Neuronal stem cell (in vitro differentiated cells): ENCODE data around the gene METTL27. TPM values are rescaled to one million over a fixed set of nuclear protein-coding genes. Genes with fewer than 3 reads are reported as not detected.

Experiments
- DNase-seq: peaks from one replicate; pipeline ENCODE4 v3.0.0-alpha.2; 2013; ENCODE audit warnings: low spot score
- H2AFZ ChIP-seq: one replicate; pipeline ENCODE4 v1.6.1; 2013; ENCODE audit warnings: mild to moderate bottlenecking, low read length, inconsistent platforms
- H2AK5ac ChIP-seq: 2 replicates; pipeline ENCODE4 v1.6.1; 2013; ENCODE audit warnings: low read depth, mild to moderate bottlenecking, inconsistent platforms, low read length, moderate library complexity, mixed read lengths
- H2BK120ac ChIP-seq: 2 replicates; pipeline ENCODE4 v1.6.1; 2013; ENCODE audit warnings: low read depth, mild to moderate bottlenecking, inconsistent platforms, low read length, moderate library complexity, mixed read lengths
- H2BK12ac ChIP-seq: one replicate; pipeline ENCODE4 v1.6.1; 2013; ENCODE audit warnings: low read length, inconsistent platforms
- H2BK15ac ChIP-seq: 2 replicates; pipeline ENCODE4 v1.6.1; 2013; ENCODE audit warnings: mild to moderate bottlenecking, low read length, inconsistent platforms, mixed read lengths
- H2BK5ac ChIP-seq: one replicate; pipeline ENCODE4 v1.6.1; 2013; ENCODE audit warnings: inconsistent platforms, mild to moderate bottlenecking, low read length, moderate library complexity
- H3K14ac ChIP-seq: one replicate; pipeline ENCODE4 v1.6.1; 2013; ENCODE audit warnings: low read length, inconsistent platforms
- H3K18ac ChIP-seq: 2 replicates; pipeline ENCODE4 v1.6.1; 2013; ENCODE audit warnings: low read length, inconsistent platforms
- H3K23ac ChIP-seq: 2 replicates; pipeline ENCODE4 v1.6.1; 2013; ENCODE audit warnings: low read depth, mild to moderate bottlenecking, mixed read lengths, low read length, inconsistent platforms; ENCODE audit not compliant: poor library complexity
- H3K27ac ChIP-seq: replicated peaks from 3 replicates; pipeline ENCODE4 v1.5.1; 2013; ENCODE audit warnings: low read length, inconsistent platforms
- H3K27me3 ChIP-seq, 3 experiments: 2 replicates each; pipeline ENCODE4 v1.6.1; 2013; ENCODE audit warnings: low read length in 3 of 3, mild to moderate bottlenecking in 2 of 3, inconsistent platforms in 1 of 3, low read depth in 1 of 3, mixed read lengths in 1 of 3, moderate library complexity in 1 of 3; ENCODE audit not compliant: control insufficient read depth in 3 of 3, insufficient read depth in 3 of 3
- H3K36me3 ChIP-seq, 2 donors: replicated peaks in 1 of 2; 2 replicates each; pipeline ENCODE4 v1.6.1; 2013; ENCODE audit warnings: low read length in 2 of 2; ENCODE audit not compliant: control insufficient read depth in 2 of 2, insufficient read depth in 2 of 2
- H3K4ac ChIP-seq: 2 replicates; pipeline ENCODE4 v1.6.1; 2013; ENCODE audit warnings: inconsistent platforms, mild to moderate bottlenecking, low read length, moderate library complexity
- H3K4me1 ChIP-seq, 2 donors: 1 replicate in 1 of 2; 2 replicates in 1 of 2; pipeline ENCODE4 v1.6.1; 2013; ENCODE audit warnings: low read length in 2 of 2, low read depth in 1 of 2; ENCODE audit not compliant: control insufficient read depth in 2 of 2, insufficient read depth in 1 of 2
- H3K4me2 ChIP-seq: one replicate; pipeline ENCODE4 v1.6.1; 2013; ENCODE audit warnings: mild to moderate bottlenecking, low read length, inconsistent platforms; ENCODE audit not compliant: insufficient read depth, poor library complexity, severe bottlenecking
- H3K4me3 ChIP-seq, 2 donors: 2 replicates each; pipeline ENCODE4 v1.5.1; 2013; ENCODE audit warnings: low read length in 2 of 2, mild to moderate bottlenecking in 2 of 2, inconsistent platforms in 1 of 2, moderate library complexity in 1 of 2
- H3K79me1 ChIP-seq: one replicate; pipeline ENCODE4 v1.6.1; 2013; ENCODE audit warnings: low read depth, mild to moderate bottlenecking, inconsistent platforms, low read length, moderate library complexity
- H3K9ac ChIP-seq: one replicate; pipeline ENCODE4 v1.6.1; 2013; ENCODE audit warnings: mild to moderate bottlenecking, low read depth, low read length, inconsistent platforms; ENCODE audit not compliant: poor library complexity
- H3K9me3 ChIP-seq, 2 donors: replicated peaks in 1 of 2; 2 replicates each; pipeline versions ENCODE3 to v1.6.1; 2013; ENCODE audit warnings: low read length in 2 of 2, mild to moderate bottlenecking in 2 of 2, inconsistent platforms in 1 of 2, low read depth in 1 of 2, mixed read lengths in 1 of 2, moderate library complexity in 1 of 2; ENCODE audit not compliant: control insufficient read depth in 2 of 2, insufficient read depth in 1 of 2
- H4K8ac ChIP-seq: one replicate; pipeline ENCODE4 v1.6.1; 2013; ENCODE audit warnings: low read depth, mild to moderate bottlenecking, inconsistent platforms, low read length, moderate library complexity
- H4K91ac ChIP-seq: one replicate; pipeline ENCODE4 v1.6.1; 2013; ENCODE audit warnings: low read length, low read depth, mild to moderate bottlenecking, inconsistent platforms; ENCODE audit not compliant: poor library complexity
- WGBS, 2 donors: extraction: QIAGEN DNeasy Blood & Tissue Kit; methylation state at CpG; one replicate each; pipeline ENCODE4 v1.1.7; 2013; ENCODE audit warnings: missing lambda C conversion rate in 2 of 2, mixed read lengths in 1 of 2; ENCODE audit not compliant: insufficient read length in 2 of 2, insufficient replicate concordance in 1 of 2; ENCODE audit errors: extremely low coverage in 2 of 2; 5-methylcytosine and 5-hydroxymethylcytosine counted together
- polyA plus RNA-seq, 2 experiments: library from polyadenylated mRNA; stranded (reverse); fragments of 200-250 nt; gene quantifications; one replicate each; pipeline ENCODE4 v1.2.3, GENCODE V29; 2013

METTL27 gene, protein sequence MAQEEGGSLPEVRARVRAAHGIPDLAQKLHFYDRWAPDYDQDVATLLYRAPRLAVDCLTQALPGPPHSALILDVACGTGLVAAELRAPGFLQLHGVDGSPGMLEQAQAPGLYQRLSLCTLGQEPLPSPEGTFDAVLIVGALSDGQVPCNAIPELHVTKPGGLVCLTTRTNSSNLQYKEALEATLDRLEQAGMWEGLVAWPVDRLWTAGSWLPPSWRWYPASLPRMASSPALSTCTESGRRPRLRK
- 2.8 TPM for polyA plus RNA-seq (2013, experiment 1 of 2)
- polyA plus RNA-seq (2013, experiment 2 of 2), result 3.3 TPM

DNA sequence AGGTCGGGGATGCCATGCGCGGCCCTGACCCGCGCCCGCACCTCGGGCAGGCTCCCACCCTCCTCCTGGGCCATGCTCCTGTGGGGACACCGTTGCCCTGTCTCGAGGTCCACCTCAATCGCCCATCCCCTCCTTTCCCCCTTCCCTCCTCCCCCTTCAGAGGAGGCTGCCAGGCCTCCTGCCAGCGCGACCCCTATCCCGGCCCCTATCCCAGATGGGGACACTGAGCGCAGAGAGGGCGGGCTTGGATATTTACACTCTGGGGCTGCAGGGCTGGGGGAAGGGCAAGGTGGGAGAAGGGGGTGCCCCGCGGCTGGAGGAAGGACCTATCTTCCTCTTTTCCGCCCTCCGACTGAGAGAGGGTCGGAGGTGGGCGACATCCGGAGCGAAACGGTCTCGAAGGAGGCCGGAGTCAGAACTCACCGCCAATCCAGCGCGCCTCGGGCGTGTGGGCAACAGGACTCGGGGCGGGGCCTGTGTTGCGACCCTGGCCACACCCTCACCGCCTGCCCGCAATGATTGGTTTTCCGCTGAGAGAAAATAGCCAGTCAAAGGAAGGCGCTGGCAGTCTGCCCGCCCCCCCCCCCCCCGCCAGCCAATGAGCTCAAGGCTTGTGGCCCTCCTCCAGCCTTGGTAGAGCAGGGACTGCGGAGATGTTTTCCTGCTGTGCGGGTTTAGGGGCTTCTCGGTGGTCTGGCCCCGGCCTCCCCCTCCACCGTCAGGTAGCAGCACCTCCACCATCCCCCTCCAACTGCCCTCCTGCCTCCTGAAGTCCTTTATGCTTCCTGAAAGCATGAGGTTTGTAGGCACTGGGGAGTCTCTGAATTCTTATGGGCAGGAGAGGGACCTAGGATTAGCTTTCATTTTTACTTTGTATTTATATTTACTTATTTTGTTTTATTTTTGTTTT lies at the start of gene METTL27:
METTL27 (minus strand) TSS at position 450 of the 910 bp plus-strand sequence; CDS start at position 74, 376 bp downstream.
- H2BK15ac ChIP-seq, result peak within 1 kb of the TSS; percentile 81
- H2BK5ac ChIP-seq, result peak within 1 kb of the TSS; percentile 53
- H3K4ac ChIP-seq, result peak within 1 kb of the TSS; percentile 23
- peak within 1 kb of the TSS; percentile 95 for H3K18ac ChIP-seq
- peak within 1 kb of the TSS; percentile 72 for H4K8ac ChIP-seq
- peak within 1 kb of the TSS; percentile 100 for H2AFZ ChIP-seq
- H3K36me3 ChIP-seq, result no peaks in the 10 kb centered on the region
- H3K27me3 ChIP-seq, result no peaks in the 10 kb centered on the region
- H3K27ac ChIP-seq, result peak within 1 kb of the TSS; percentile 53
- whole genome bisulfite sequencing, 2 donors, result no CpG with 5 or more reads among the region's 45 CpGs
- H2AK5ac ChIP-seq, result peak within 1 kb of the TSS; percentile 84
- H4K91ac ChIP-seq, result no peak within 1 kb of the TSS
- peak; percentile 90 for DNase-seq
- H3K4me1 ChIP-seq, result peaks cover 0 to 5% of the 10 kb centered on the region in 2 donors
- peak within 1 kb of the TSS; percentile 84 for H3K14ac ChIP-seq
- H3K9me3 ChIP-seq, result no peaks in the 10 kb centered on the region
- peak within 1 kb of the TSS; percentile 85 for H3K9ac ChIP-seq
- peak within 1 kb of the TSS; percentile 76 for H3K4me3 ChIP-seq
- peak within 1 kb of the TSS; percentile 91 for H3K23ac ChIP-seq
- no peaks in the 10 kb centered on the region for H3K79me1 ChIP-seq
- peak within 1 kb of the TSS; percentile 83 for H3K4me2 ChIP-seq
- H2BK120ac ChIP-seq, result peak within 1 kb of the TSS; percentile 87
- no peak within 1 kb of the TSS for H2BK12ac ChIP-seq

DNA sequence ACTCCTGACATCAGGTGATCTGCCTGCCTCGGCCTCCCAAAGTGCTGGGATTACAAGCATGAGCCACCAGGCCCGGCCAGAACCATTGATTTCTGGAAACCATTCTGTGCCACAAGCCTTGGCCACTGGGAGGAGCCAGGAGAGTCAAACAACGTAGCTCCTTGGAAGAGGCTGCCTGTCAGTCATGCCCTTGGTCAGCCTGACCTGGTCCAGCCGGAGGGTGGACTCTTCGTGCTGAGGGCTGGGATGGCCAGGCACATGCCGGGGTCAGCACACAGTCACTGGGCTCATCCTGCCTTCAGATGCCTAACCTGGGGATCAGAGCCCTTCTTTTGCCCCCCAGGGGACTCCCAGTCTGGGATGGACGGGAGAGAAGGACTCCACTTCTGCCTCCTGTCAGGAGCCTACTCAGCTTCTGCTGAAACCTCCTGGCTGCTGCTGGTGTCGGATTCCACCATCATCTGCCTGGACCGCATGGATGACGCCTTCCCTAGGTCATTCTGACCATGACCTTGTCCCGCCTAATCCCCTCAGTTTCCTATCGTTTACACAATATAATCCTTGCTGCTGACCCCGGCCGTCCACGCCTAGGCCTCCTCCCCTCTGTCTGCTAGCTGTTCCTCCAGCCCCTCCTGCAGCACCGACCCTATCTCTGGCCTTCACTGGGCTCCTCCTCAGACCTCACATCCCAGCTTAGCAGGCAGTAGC lies 49.0 kb upstream of the METTL27 start:
- Histone ChIP-seq H2BK15ac (peak overlapping the region; percentile 3), H3K23ac (peak overlapping the region; percentile 86), H3K4me1 (peaks cover 3 to 10% of the 10 kb centered on the region in 2 donors), H3K4me2 (no peak overlapping the region), H3K36me3 (no peaks in the 10 kb centered on the region), H3K27ac (no peak overlapping the region), H3K9me3 (peaks cover 0 to 5% of the 10 kb centered on the region in 2 donors), H3K27me3 (peaks cover 0 to 8% (median 0%) of the 10 kb centered on the region in 3 experiments), H3K4ac (no peak overlapping the region), H2BK5ac (no peak overlapping the region), H3K14ac (peak overlapping the region; percentile 92), H4K8ac (peak overlapping the region; percentile 29), H3K9ac (peak overlapping the region; percentile 30), H3K18ac (peak overlapping the region; percentile 53), H3K4me3 (no peak overlapping the region), H2BK120ac (no peak overlapping the region), H3K79me1 (no peaks in the 10 kb centered on the region), H4K91ac (no peak overlapping the region), H2BK12ac (peak overlapping the region; percentile 87), H2AK5ac (peak overlapping the region; percentile 71), H2AFZ (no peak overlapping the region)
- DNase-seq, result no peak
- no CpG with 5 or more reads among the region's 16 CpGs for WGBS, 2 donors

DNA sequence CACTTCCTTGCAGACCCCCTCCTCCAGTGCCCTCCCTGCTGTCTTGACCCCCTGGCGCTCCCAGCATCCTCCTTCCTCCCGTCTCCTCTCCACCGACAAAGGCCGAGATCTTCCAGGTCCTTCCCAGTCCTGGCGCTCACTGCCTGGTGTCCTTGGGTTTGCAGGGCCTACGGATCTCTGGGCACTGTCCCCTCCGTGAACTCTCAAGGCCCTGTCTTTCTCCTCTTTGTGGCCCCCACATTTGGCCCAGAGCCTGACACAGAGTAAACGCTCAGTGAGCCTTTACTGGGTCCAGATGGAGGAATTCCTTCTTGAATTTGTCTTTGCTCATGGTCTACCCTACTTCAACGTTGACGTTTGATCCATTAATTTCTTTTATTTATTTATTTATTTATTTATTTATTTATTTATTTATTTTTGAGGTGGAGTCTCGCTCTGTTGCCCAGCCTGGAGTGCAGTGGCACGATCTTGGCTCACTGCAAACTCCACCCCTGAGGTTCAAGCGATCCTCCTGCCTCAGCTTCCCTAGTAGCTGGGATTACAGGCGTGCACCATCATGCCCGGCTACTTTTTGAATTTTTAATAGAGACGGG lies 48.3 kb upstream of the METTL27 start:
- Histone ChIP-seq H3K27ac (no peak overlapping the region), H3K9ac (no peak overlapping the region), H2AFZ (no peak overlapping the region), H2BK120ac (no peak overlapping the region), H2BK15ac (peak overlapping the region; percentile 68), H3K79me1 (no peaks in the 10 kb centered on the region), H2AK5ac (peak overlapping the region; percentile 30), H3K27me3 (peaks cover 0 to 15% (median 0%) of the 10 kb centered on the region in 3 experiments), H3K4ac (no peak overlapping the region), H3K36me3 (no peaks in the 10 kb centered on the region), H3K4me3 (no peak overlapping the region), H3K23ac (no peak overlapping the region), H3K9me3 (peaks cover 0 to 5% of the 10 kb centered on the region in 2 donors), H4K8ac (no peak overlapping the region), H3K4me1 (peaks cover 3 to 13% of the 10 kb centered on the region in 2 donors), H2BK5ac (no peak overlapping the region), H3K18ac (no peak overlapping the region), H4K91ac (no peak overlapping the region), H3K14ac (no peak overlapping the region), H2BK12ac (peak overlapping the region; percentile 4), H3K4me2 (no peak overlapping the region)
- no CpG with 5 or more reads among the region's 16 CpGs for WGBS, 2 donors
- no peak for DNase-seq
